Mesenchymal stem cell (in vitro differentiated cells and primary cell): ENCODE results near the gene LTF.

Source experiments
- DNase-seq: peaks from one replicate; pipeline ENCODE4 v3.0.0-alpha.2; 2013
- H2AFZ ChIP-seq: one replicate; pipeline ENCODE4 v1.6.1; 2013; ENCODE audit warnings: low read depth, mild to moderate bottlenecking, control low read depth, inconsistent platforms, low read length, moderate library complexity
- H2AK5ac ChIP-seq: 2 replicates; pipeline ENCODE4 v1.6.1; 2013; ENCODE audit warnings: low read length, moderate library complexity, mild to moderate bottlenecking, inconsistent platforms; ENCODE audit not compliant: severe bottlenecking
- H2BK120ac ChIP-seq: one replicate; pipeline ENCODE4 v1.6.1; 2013; ENCODE audit warnings: low read depth, mild to moderate bottlenecking, inconsistent platforms, low read length, moderate library complexity
- H2BK12ac ChIP-seq, 2 experiments: one replicate each; pipeline ENCODE4 v1.6.1; 2013; ENCODE audit warnings: inconsistent platforms in 2 of 2, low read length in 2 of 2, mild to moderate bottlenecking in 2 of 2, moderate library complexity in 2 of 2, control low read depth in 1 of 2
- H2BK15ac ChIP-seq: one replicate; pipeline ENCODE4 v1.6.1; 2013; ENCODE audit warnings: mild to moderate bottlenecking, low read depth, inconsistent platforms; ENCODE audit not compliant: poor library complexity, severe bottlenecking
- H2BK5ac ChIP-seq: 2 replicates; pipeline ENCODE4 v1.6.1; 2013; ENCODE audit warnings: low read depth, mild to moderate bottlenecking, low read length, control low read depth, inconsistent platforms; ENCODE audit not compliant: poor library complexity, severe bottlenecking
- H3K14ac ChIP-seq, 2 experiments: one replicate each; pipeline ENCODE4 v1.6.1; 2013; ENCODE audit warnings: inconsistent platforms in 2 of 2, low read length in 2 of 2, control low read depth in 1 of 2, mild to moderate bottlenecking in 1 of 2, moderate library complexity in 1 of 2
- H3K18ac ChIP-seq, 2 experiments: one replicate each; pipeline ENCODE4 v1.6.1; 2013; ENCODE audit warnings: inconsistent platforms in 2 of 2, low read length in 2 of 2, control low read depth in 1 of 2, low read depth in 1 of 2, mild to moderate bottlenecking in 1 of 2
- H3K23ac ChIP-seq, 2 experiments: one replicate each; pipeline ENCODE4 v1.6.1; 2013; ENCODE audit warnings: inconsistent platforms in 2 of 2, low read length in 2 of 2, mild to moderate bottlenecking in 2 of 2, moderate library complexity in 2 of 2, control low read depth in 1 of 2
- H3K27ac ChIP-seq: 2 replicates; pipeline ENCODE4 v1.5.1; 2013; ENCODE audit warnings: mild to moderate bottlenecking, moderate library complexity, low read length, control low read depth, inconsistent platforms; ENCODE audit not compliant: poor library complexity, severe bottlenecking
- H3K27me3 ChIP-seq, 2 experiments: 2 replicates each; pipeline versions ENCODE4 v1.6.1 to v1.7.0; 2013; ENCODE audit warnings: low read length in 2 of 2, mild to moderate bottlenecking in 2 of 2, moderate library complexity in 2 of 2, control low read depth in 1 of 2, inconsistent platforms in 1 of 2; ENCODE audit not compliant: control insufficient read depth in 1 of 2, insufficient read depth in 1 of 2
- H3K36me3 ChIP-seq, 2 experiments: 2 replicates each; pipeline versions ENCODE4 v1.6.1 to v1.7.0; 2013; ENCODE audit warnings: low read length in 2 of 2, control low read depth in 1 of 2, inconsistent platforms in 1 of 2, low read depth in 1 of 2, mild to moderate bottlenecking in 1 of 2; ENCODE audit not compliant: insufficient read depth in 2 of 2, control insufficient read depth in 1 of 2
- H3K4ac ChIP-seq, 2 experiments: one replicate each; pipeline ENCODE4 v1.6.1; 2013; ENCODE audit warnings: inconsistent platforms in 2 of 2, low read length in 2 of 2, mild to moderate bottlenecking in 2 of 2, moderate library complexity in 2 of 2, control low read depth in 1 of 2, low read depth in 1 of 2
- H3K4me1 ChIP-seq: 2 replicates; pipeline ENCODE4 v1.6.1; 2013; ENCODE audit warnings: low read depth, low read length, control low read depth; ENCODE audit not compliant: control insufficient read depth, insufficient read depth
- H3K4me2 ChIP-seq: 2 replicates; pipeline ENCODE4 v1.6.1; 2013; ENCODE audit warnings: low read length, mild to moderate bottlenecking, inconsistent platforms; ENCODE audit not compliant: poor library complexity, severe bottlenecking
- H3K4me3 ChIP-seq, 2 experiments: 2 replicates each; pipeline versions ENCODE4 v1.5.1 to v1.7.0; 2013; ENCODE audit warnings: low read length in 2 of 2, mild to moderate bottlenecking in 2 of 2, control low read depth in 1 of 2, low read depth in 1 of 2; ENCODE audit not compliant: insufficient read depth in 1 of 2
- H3K79me1 ChIP-seq: replicated peaks from 2 replicates; pipeline ENCODE4 v1.6.1; 2013; ENCODE audit warnings: mild to moderate bottlenecking, control low read depth, low read length, inconsistent platforms; ENCODE audit not compliant: poor library complexity, severe bottlenecking
- H3K9ac ChIP-seq: 2 replicates; pipeline ENCODE4 v1.7.0; 2013; ENCODE audit warnings: mild to moderate bottlenecking, low read length, moderate library complexity
- H3K9me3 ChIP-seq: 2 replicates; pipeline ENCODE4 v1.7.0; 2013; ENCODE audit warnings: mild to moderate bottlenecking, low read length; ENCODE audit not compliant: control insufficient read depth
- H4K8ac ChIP-seq: one replicate; pipeline ENCODE4 v1.6.1; 2013; ENCODE audit warnings: inconsistent platforms, mild to moderate bottlenecking, low read length, moderate library complexity
- H4K91ac ChIP-seq: one replicate; pipeline ENCODE4 v1.6.1; 2013; ENCODE audit warnings: mild to moderate bottlenecking, low read length, inconsistent platforms
- WGBS: methylation state at CpG from one replicate; pipeline ENCODE4 v1.1.7; 2013; ENCODE audit warnings: mixed read lengths; 5-methylcytosine and 5-hydroxymethylcytosine counted together

LTF gene

DNA sequence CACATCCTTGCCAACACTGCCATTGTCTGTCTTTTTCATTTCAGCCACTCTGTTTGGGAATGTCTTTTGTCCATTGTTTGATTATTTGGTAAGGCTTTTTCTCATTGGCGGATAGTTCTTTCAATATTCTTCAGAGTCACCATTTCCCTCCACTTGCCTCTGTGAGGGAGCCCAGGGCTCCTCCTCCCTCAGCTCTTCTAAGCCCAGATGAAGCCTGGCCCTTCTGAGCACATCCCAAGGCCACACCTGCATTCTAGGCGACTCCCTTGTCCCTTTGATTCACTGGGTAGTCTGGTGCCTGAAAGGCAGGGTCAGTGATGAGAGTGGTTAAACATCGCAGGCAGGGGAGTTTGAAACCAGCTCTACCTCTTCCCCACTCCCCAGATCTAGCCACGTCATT lies 12.4 kb upstream of the LTF start:
- Histone ChIP-seq H3K79me1 (no peaks in the 10 kb centered on the region), H3K27ac (no peak overlapping the region), H3K23ac (no peak overlapping the region), H3K9me3 (peaks cover 23% of the 10 kb centered on the region), H2BK15ac (no peak overlapping the region), H3K4ac (no peak overlapping the region), H2AK5ac (no peak overlapping the region), H3K9ac (no peak overlapping the region), H2AFZ (no peak overlapping the region), H2BK5ac (no peak overlapping the region), H2BK12ac (no peak overlapping the region), H3K4me1 (no peaks in the 10 kb centered on the region), H3K14ac (no peak overlapping the region), H4K8ac (no peak overlapping the region), H4K91ac (no peak overlapping the region), H3K27me3 (peaks cover 45 to 79% of the 10 kb centered on the region in 2 experiments), H3K4me2 (no peak overlapping the region), H2BK120ac (no peak overlapping the region), H3K18ac (no peak overlapping the region), H3K4me3 (no peak overlapping the region), H3K36me3 (no peaks in the 10 kb centered on the region)
- no peak for DNase-seq
- 94% methylated on average over 3 of the region's 4 CpGs for WGBS

DNA sequence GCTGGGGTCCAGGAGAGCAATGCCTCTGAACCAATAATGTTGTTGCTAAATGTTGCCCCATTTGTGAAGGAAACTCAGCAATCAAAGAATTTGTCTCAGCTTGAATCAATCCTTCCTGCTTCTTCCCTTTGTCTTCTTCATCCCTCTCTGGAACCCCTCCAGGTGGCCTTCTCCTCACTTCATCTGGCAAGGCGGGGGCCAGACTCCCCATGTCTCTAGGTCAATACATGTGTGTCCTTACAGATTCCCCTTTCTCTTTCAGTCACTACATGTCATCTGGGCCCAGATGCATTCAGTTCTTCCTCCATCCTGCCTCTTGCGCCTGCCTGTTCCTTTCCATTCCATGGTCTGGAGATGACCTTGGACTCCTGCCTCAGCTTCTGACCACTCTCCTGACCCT lies 8.0 kb upstream of the LTF start:
- H2BK120ac ChIP-seq = no peak overlapping the region

GRCh38 chr3:46471371-46471914 lies 6.7 kb upstream of the LTF start:
- WGBS = 78% methylated on average over 5 of the region's 5 CpGs
- H3K79me1 ChIP-seq = no peaks in the 10 kb centered on the region
- no peak overlapping the region for H4K8ac ChIP-seq
- H3K27me3 ChIP-seq = peaks cover 53 to 75% of the 10 kb centered on the region in 2 experiments
- no peak overlapping the region for H2AFZ ChIP-seq
- no peaks in the 10 kb centered on the region for H3K36me3 ChIP-seq
- H3K4me3 ChIP-seq = no peak overlapping the region
- no peak overlapping the region for H3K4me2 ChIP-seq
- H3K18ac ChIP-seq = no peak overlapping the region
- no peak overlapping the region for H3K9ac ChIP-seq
- no peak overlapping the region for H3K23ac ChIP-seq
- no peak overlapping the region for H2BK120ac ChIP-seq
- H4K91ac ChIP-seq = no peak overlapping the region
- H2BK12ac ChIP-seq = no peak overlapping the region
- H3K27ac ChIP-seq = no peak overlapping the region
- H2BK15ac ChIP-seq = no peak overlapping the region
- no peak overlapping the region for H2BK5ac ChIP-seq
- DNase-seq = no peak
- peaks cover 23% of the 10 kb centered on the region for H3K9me3 ChIP-seq
- H3K14ac ChIP-seq = no peak overlapping the region
- no peak overlapping the region for H2AK5ac ChIP-seq
- no peak overlapping the region for H3K4ac ChIP-seq
- no peaks in the 10 kb centered on the region for H3K4me1 ChIP-seq

More for the DNA sequence above, 8.0 kb upstream of the LTF start:
- Histone ChIP-seq H3K14ac (no peak overlapping the region), H3K27me3 (peaks cover 53 to 83% of the 10 kb centered on the region in 2 experiments), H2BK15ac (no peak overlapping the region), H3K9me3 (peaks cover 23% of the 10 kb centered on the region), H2AFZ (no peak overlapping the region), H3K4me2 (no peak overlapping the region), H3K4ac (no peak overlapping the region), H3K79me1 (no peaks in the 10 kb centered on the region), H4K91ac (no peak overlapping the region), H2AK5ac (no peak overlapping the region), H3K27ac (no peak overlapping the region), H3K18ac (no peak overlapping the region), H3K9ac (no peak overlapping the region), H2BK12ac (no peak overlapping the region), H3K4me1 (no peaks in the 10 kb centered on the region), H2BK5ac (no peak overlapping the region), H4K8ac (no peak overlapping the region), H3K36me3 (no peaks in the 10 kb centered on the region), H3K4me3 (no peak overlapping the region), H3K23ac (no peak overlapping the region)
- 78% methylated on average over 2 of the region's 2 CpGs for WGBS
- DNase-seq = no peak

DNA sequence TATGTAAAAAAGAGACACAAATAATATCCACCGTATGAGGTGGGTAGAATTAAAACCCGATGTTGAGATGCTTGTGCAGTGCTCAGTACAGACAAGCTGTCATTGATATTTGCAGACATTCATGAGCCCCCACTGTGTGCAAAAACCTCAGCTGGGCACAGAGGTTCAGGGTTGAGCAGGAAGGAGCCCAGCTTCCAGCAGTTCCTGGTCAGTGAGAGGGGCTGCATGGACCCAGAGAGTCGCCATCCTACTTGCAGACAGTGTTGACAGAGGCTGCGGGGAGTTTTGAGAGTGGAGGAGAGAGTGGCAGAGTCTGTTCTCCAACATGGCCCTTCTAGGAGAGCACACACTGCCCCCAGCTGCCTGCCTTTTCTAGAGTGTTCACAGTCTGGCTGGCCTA lies 6.1 kb upstream of the LTF start:
- Histone ChIP-seq H2BK5ac (no peak overlapping the region), H4K91ac (no peak overlapping the region), H4K8ac (no peak overlapping the region), H2BK120ac (no peak overlapping the region), H3K9ac (no peak overlapping the region), H2BK12ac (no peak overlapping the region), H3K14ac (peak overlapping the region in 1 of 2 experiments; percentile 28), H3K27me3 (peaks cover 59 to 73% of the 10 kb centered on the region in 2 experiments), H3K4me1 (no peaks in the 10 kb centered on the region), H3K9me3 (peaks cover 19% of the 10 kb centered on the region), H3K36me3 (no peaks in the 10 kb centered on the region), H3K4me3 (no peak overlapping the region), H3K4ac (no peak overlapping the region), H2AFZ (no peak overlapping the region), H3K4me2 (no peak overlapping the region), H3K18ac (no peak overlapping the region), H2AK5ac (no peak overlapping the region), H2BK15ac (no peak overlapping the region), H3K23ac (no peak overlapping the region), H3K79me1 (no peaks in the 10 kb centered on the region), H3K27ac (no peak overlapping the region)
- no peak for DNase-seq
- over 99% methylated on average over 4 of the region's 4 CpGs for WGBS
